B cell (primary cell): ENCODE results near the gene PRR7. TPM values are rescaled to one million over a fixed set of nuclear protein-coding genes. Genes with fewer than 3 reads are reported as not detected.

Source experiments
- ATAC-seq: fragments of 200-7000 bp; cut with Tn5 transposase; one replicate; pipeline ENCODE4 v1.10.0; 2021; ENCODE audit warnings: low read depth, mild to moderate bottlenecking, moderate number of reproducible peaks, moderate library complexity
- CTCF ChIA-PET: fragments of 350-600 bp; sonication (Branson Sonifier 250); formaldehyde crosslinking; loops from one replicate; lab custom pipeline; 2021; ENCODE audit warnings: antibody characterized with exemption, inconsistent platforms; lab: Charles Lee
- POLR2A ChIA-PET: fragments of 350-600 bp; sonication (Branson Sonifier 250); formaldehyde crosslinking; loops from one replicate; lab custom pipeline; 2021; ENCODE audit warnings: antibody characterized with exemption; lab: Charles Lee
- DNase-seq: peaks from one replicate; pipeline ENCODE4 v3.0.0; 2013
- H2AFZ ChIP-seq: 2 replicates; pipeline ENCODE4 v1.6.1; 2012; ENCODE audit warnings: mild to moderate bottlenecking, low read depth, low read length; ENCODE audit not compliant: insufficient read depth, poor library complexity, severe bottlenecking
- H3K27ac ChIP-seq, 2 donors: 1 replicate in 1 of 2; 2 replicates in 1 of 2; pipeline ENCODE4 v1.5.1; 2012 to 2013; ENCODE audit warnings: low read length in 2 of 2, mild to moderate bottlenecking in 2 of 2, moderate library complexity in 1 of 2
- H3K27me3 ChIP-seq, 4 experiments: fragments of 200-600 bp in 1 of 4; sonication (generic) in 1 of 4; replicated peaks in 1 of 4; 1 replicate in 2 of 4; 2 replicates in 2 of 4; pipeline versions ENCODE4 v1.6.1 to v1.7.0; 2013 to 2016; ENCODE audit warnings: low read length in 3 of 4, mild to moderate bottlenecking in 2 of 4, mixed read lengths in 1 of 4, moderate library complexity in 1 of 4; ENCODE audit not compliant: insufficient read depth in 4 of 4, control insufficient read depth in 3 of 4; ENCODE audit errors: control extremely low read depth in 1 of 4
- H3K36me3 ChIP-seq, 2 experiments: replicated peaks in 1 of 2; 1 replicate in 1 of 2; 2 replicates in 1 of 2; pipeline versions ENCODE4 v1.6.1 to v1.7.1; 2013; ENCODE audit warnings: low read length in 1 of 2; ENCODE audit not compliant: insufficient read depth in 2 of 2, control insufficient read depth in 1 of 2; ENCODE audit errors: control extremely low read depth in 1 of 2, extremely low read depth in 1 of 2
- H3K4me1 ChIP-seq, 2 donors: fragments of 200-600 bp in 1 of 2; sonication (generic) in 1 of 2; 1 replicate in 1 of 2; 2 replicates in 1 of 2; pipeline versions ENCODE4 v1.5.1 to v1.6.1; 2013 to 2017; ENCODE audit warnings: low read length in 2 of 2; ENCODE audit not compliant: control insufficient read depth in 2 of 2, insufficient read depth in 2 of 2
- H3K4me2 ChIP-seq: replicated peaks from 2 replicates; pipeline ENCODE3; 2012; ENCODE audit warnings: mild to moderate bottlenecking, low read depth, low read length; ENCODE audit not compliant: poor library complexity, severe bottlenecking
- H3K4me3 ChIP-seq, 5 experiments: fragments of 200-600 bp in 1 of 5; sonication (generic) in 1 of 5; 1 replicate in 3 of 5; 2 replicates in 2 of 5; pipeline versions ENCODE4 v1.5.1 to v1.7.0; 2011 to 2016; ENCODE audit warnings: low read length in 4 of 5, mild to moderate bottlenecking in 4 of 5, low read depth in 2 of 5, control low read depth in 1 of 5, moderate library complexity in 1 of 5; ENCODE audit not compliant: insufficient read depth in 1 of 5; ENCODE audit errors: control extremely low read depth in 1 of 5, extremely low read depth in 1 of 5
- H3K79me2 ChIP-seq: fragments of 200-600 bp; sonication (generic); one replicate; pipeline ENCODE4 v1.6.0; 2016; ENCODE audit warnings: low read length; ENCODE audit not compliant: control insufficient read depth, insufficient read depth
- H3K9ac ChIP-seq: fragments of 200-600 bp; sonication (generic); 2 replicates; pipeline ENCODE4 v1.6.1; 2017; ENCODE audit warnings: mild to moderate bottlenecking, low read length, moderate library complexity
- H3K9me3 ChIP-seq, 3 donors: one replicate each; pipeline versions ENCODE4 v1.6.1 to v1.7.1; 2013; ENCODE audit warnings: low read length in 2 of 3; ENCODE audit not compliant: control insufficient read depth in 2 of 3, insufficient read depth in 1 of 3; ENCODE audit errors: control extremely low read depth in 1 of 3
- H4K20me1 ChIP-seq: 2 replicates; pipeline ENCODE4 v1.6.0; 2012; ENCODE audit warnings: mild to moderate bottlenecking, low read length; ENCODE audit not compliant: insufficient read depth, control insufficient read depth, poor library complexity, severe bottlenecking
- H3K27ac Mint-ChIP-seq: one replicate; pipeline ENCODE4 v1.8.0; 2021; ENCODE audit warnings: mixed read lengths
- H3K27me3 Mint-ChIP-seq: one replicate; pipeline ENCODE4 v1.8.0; 2021; ENCODE audit warnings: mixed read lengths
- H3K4me1 Mint-ChIP-seq: one replicate; pipeline ENCODE4 v1.8.0; 2021; ENCODE audit warnings: mixed read lengths
- H3K4me3 Mint-ChIP-seq: one replicate; pipeline ENCODE4 v1.8.0; 2021; ENCODE audit warnings: mixed read lengths
- H3K9me3 Mint-ChIP-seq: one replicate; pipeline ENCODE4 v1.8.0; 2022; ENCODE audit warnings: mixed read lengths; ENCODE audit not compliant: insufficient read depth
- EZH2 ChIP-seq: IDR thresholded peaks from 2 replicates; pipeline ENCODE4 v1.6.1; 2012; ENCODE audit warnings: borderline replicate concordance, low read depth, mild to moderate bottlenecking, moderate library complexity, low read length; ENCODE audit not compliant: insufficient read depth, poor library complexity, severe bottlenecking
- WGBS: methylation state at CpG from one replicate; pipeline ENCODE4 v1.1.5; 2013; ENCODE audit warnings: missing lambda C conversion rate; ENCODE audit not compliant: insufficient coverage; 5-methylcytosine and 5-hydroxymethylcytosine counted together
- intact Hi-C: fragments of 100-400 bp; cut with micrococcal nuclease; formaldehyde crosslinking; loops from one replicate; pipeline ENCODE4 v1.10.0; 2022
- polyA plus RNA-seq: library from polyadenylated mRNA; depleted of rRNA; stranded (reverse); fragments of >200 nt; gene quantifications from 2 replicates; pipeline ENCODE4 v1.2.3, GENCODE V29; 2012
- total RNA-seq, 2 donors: library from RNA; stranded (reverse); fragments of 120-200 nt in 1 of 2; gene quantifications; 1 replicate in 1 of 2; 2 replicates in 1 of 2; pipeline versions ENCODE4 v1.2.3 to v1.2.4, GENCODE V29; 2013 to 2022
- TF ChIP-seq, protein P1 (sequence below): fragments of 200-600 bp; IDR thresholded peaks from one replicate; pipeline ENCODE4 v1.8.0; 2022; ENCODE audit warnings: antibody characterized with exemption, mild to moderate bottlenecking

Gene PRR7
- total and polyA plus RNA-seq, 2 donors (not counting 1 experiment from before 2014, with no cell fraction given) = 4.8 to 84.4 TPM

DNA sequence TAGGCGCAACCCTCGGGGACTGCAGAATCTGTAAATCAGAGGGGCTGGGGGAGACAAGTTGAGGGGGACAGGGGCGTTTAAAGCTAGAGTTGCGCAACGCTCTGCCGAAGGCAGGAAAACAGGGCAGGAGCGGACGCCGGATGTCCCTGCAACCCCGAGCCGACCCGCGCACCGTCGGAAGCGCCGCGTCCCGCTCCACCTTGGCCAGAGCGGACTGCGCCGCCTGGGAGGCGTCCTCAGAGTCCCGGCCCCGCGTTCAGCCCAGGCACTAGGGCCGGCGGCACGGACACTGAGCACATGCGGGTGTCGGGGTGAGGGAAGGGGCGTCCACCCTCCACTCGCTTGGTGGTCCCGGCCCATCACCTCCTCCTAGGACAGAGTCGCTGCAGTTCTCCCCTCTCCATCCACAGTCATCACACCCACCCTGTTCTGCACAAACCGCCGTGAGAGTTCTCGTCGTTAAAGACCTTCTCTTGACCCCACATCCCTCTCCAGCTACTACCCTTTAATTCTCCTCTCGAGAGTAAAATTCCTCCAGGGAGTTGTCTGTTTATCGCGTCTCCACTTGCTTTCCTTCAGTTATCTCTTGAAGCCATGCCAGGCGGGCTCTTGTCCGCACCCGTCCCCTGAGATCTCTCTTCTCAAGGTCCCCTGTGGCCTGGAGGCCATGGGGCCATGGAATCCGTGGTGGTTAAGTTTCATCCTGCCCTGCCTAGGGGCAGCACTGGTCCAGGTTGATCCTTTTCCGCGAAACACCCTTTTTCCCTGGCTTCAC is 51.6 kb downstream of the PRR7 start:
- Mint-ChIP-seq H3K4me1 (peaks cover 79% of the 10 kb centered on the region), H3K27ac (peak overlapping the region; percentile 73), H3K4me3 (peak overlapping the region; percentile 93), H3K9me3 (no peaks in the 10 kb centered on the region), H3K27me3 (peaks cover 3% of the 10 kb centered on the region)
- Histone ChIP-seq H3K36me3 (peaks cover 0 to 7% of the 10 kb centered on the region in 2 experiments), H3K27ac (no peak overlapping the region), H2AFZ (peak overlapping the region; percentile 62), H3K79me2 (peaks cover 6% of the 10 kb centered on the region), H3K4me1 (peaks cover 66 to 79% of the 10 kb centered on the region in 2 donors), H3K27me3 (peaks cover 0 to 10% (median 4%) of the 10 kb centered on the region in 4 experiments), H3K4me3 (peak overlapping the region in 4 of 5 experiments; percentile 59 to 68 (median 66)), H4K20me1 (peaks cover 36% of the 10 kb centered on the region), H3K9ac (peak overlapping the region; percentile 74), H3K4me2 (peak overlapping the region; percentile 81), H3K9me3 (peaks cover 0 to 10% (median 0%) of the 10 kb centered on the region in 3 donors)
- intact Hi-C loops = no loop called here
- no peak for TF ChIP-seq EZH2
- TF ChIP-seq, protein P1, sequence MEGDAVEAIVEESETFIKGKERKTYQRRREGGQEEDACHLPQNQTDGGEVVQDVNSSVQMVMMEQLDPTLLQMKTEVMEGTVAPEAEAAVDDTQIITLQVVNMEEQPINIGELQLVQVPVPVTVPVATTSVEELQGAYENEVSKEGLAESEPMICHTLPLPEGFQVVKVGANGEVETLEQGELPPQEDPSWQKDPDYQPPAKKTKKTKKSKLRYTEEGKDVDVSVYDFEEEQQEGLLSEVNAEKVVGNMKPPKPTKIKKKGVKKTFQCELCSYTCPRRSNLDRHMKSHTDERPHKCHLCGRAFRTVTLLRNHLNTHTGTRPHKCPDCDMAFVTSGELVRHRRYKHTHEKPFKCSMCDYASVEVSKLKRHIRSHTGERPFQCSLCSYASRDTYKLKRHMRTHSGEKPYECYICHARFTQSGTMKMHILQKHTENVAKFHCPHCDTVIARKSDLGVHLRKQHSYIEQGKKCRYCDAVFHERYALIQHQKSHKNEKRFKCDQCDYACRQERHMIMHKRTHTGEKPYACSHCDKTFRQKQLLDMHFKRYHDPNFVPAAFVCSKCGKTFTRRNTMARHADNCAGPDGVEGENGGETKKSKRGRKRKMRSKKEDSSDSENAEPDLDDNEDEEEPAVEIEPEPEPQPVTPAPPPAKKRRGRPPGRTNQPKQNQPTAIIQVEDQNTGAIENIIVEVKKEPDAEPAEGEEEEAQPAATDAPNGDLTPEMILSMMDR = no peak
- ChIA-PET CTCF (interaction anchor here (1.0 to 5.7 kb wide), 10 partner anchors 9 to 109 kb away, joined by 3 to 70 read pairs (median 6); partner anchors contain the start of gene DOK3), POLR2A (interaction anchor here (0.7 to 1.8 kb wide), 6 partner anchors 9 to 66 kb away, joined by 3 to 19 read pairs (median 4); partner anchors contain the start of gene DOK3)
- ATAC-seq (no peak), DNase-seq (no peak)
- WGBS = 14% methylated on average over 39 of the region's 48 CpGs

DNA sequence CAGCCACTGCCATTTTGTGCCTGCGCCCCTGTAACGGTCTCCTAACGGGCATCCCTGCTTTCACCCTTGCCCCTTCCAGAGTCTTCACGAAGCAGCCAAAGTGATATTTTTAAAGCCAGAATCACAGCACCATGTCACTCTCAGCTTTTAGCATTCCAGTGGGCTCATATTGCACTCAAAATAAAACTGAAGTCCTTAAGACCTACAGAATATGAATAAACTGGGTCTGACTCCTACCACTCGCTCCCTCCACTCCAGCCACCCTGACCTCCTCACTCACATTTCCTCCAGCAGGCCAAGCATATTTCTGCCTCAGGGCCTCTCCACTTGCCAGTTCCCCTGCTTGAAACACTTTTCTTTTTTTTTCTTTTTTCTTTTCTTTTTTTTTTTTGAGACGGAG is 53.2 kb downstream of the PRR7 start:
- TF ChIP-seq, protein P1 = no peak
- TF ChIP-seq EZH2 = no peak
- H3K4me3 Mint-ChIP-seq = peak overlapping the region; percentile 61
- intact Hi-C loops = no loop called here
- H3K79me2 ChIP-seq = peaks cover 6% of the 10 kb centered on the region
- H3K4me2 ChIP-seq = no peak overlapping the region
- peaks cover 40% of the 10 kb centered on the region for H4K20me1 ChIP-seq
- ATAC-seq (no peak), DNase-seq (no peak)
- peak overlapping the region; percentile 58 for H3K27ac Mint-ChIP-seq
- 93% methylated on average over 6 of the region's 6 CpGs for WGBS
- peaks cover 0 to 10% (median 0%) of the 10 kb centered on the region in 3 donors for H3K9me3 ChIP-seq
- ChIA-PET POLR2A (interaction anchor here (0.8 to 1.6 kb wide), 2 partner anchors 9 to 11 kb away, joined by 3 to 7 read pairs; partner anchors contain the start of gene DOK3), CTCF (interaction anchor here (1.1 to 5.7 kb wide), 8 partner anchors 9 to 128 kb away, joined by 4 to 70 read pairs (median 24); partner anchors contain the start of genes DDX41 and DOK3)
- no peak overlapping the region for H2AFZ ChIP-seq
- peaks cover 0 to 10% (median 4%) of the 10 kb centered on the region in 4 experiments for H3K27me3 ChIP-seq
- peaks cover 66% of the 10 kb centered on the region for H3K4me1 Mint-ChIP-seq
- H3K9ac ChIP-seq = no peak overlapping the region
- no peak overlapping the region for H3K4me3 ChIP-seq
- H3K9me3 Mint-ChIP-seq = no peaks in the 10 kb centered on the region
- no peak overlapping the region for H3K27ac ChIP-seq
- H3K4me1 ChIP-seq = peaks cover 54 to 67% of the 10 kb centered on the region in 2 donors
- H3K36me3 ChIP-seq = peaks cover 0 to 24% of the 10 kb centered on the region in 2 experiments
- H3K27me3 Mint-ChIP-seq = peaks cover 3% of the 10 kb centered on the region
